ENCODE measurements around the gene OR2B2. TPM values are rescaled to one million over a fixed set of nuclear protein-coding genes. Genes with fewer than 3 reads are reported as not detected.
"Not testable (repeated sequence)": the region's sequence is repeated elsewhere in the genome, so short reads cannot be mapped to it uniquely, and the experiment has no call there.

Gene OR2B2
- total RNA-seq, 2 donors from 2014 or later: not detected

GRCh38 chr6:27902335-27903314, 9.6 kb downstream of the OR2B2 start:
- H3K4me1 ChIP-seq: no peaks in the 10 kb centered on the region
- H3K27me3 ChIP-seq: no peaks in the 10 kb centered on the region
- peak; percentile 92 for DNase-seq
- H3K27ac ChIP-seq: peak overlapping the region; percentile 28
- no peaks in the 10 kb centered on the region for H3K9me3 ChIP-seq
- intact Hi-C loops (cut with DNase I): loop anchor here (10.0 kb wide), 2 partner anchors 218 to 452 kb away; no protein-coding TSS in a partner anchor
- H3K36me3 ChIP-seq: no peaks in the 10 kb centered on the region
- peak overlapping the region; percentile 52 to 53 for H3K9ac ChIP-seq (ENCODE audit: low read depth in 2 of 2, low read length in 2 of 2)
- H3K4me3 ChIP-seq: peak overlapping the region; percentile 55
- no peak for TF ChIP-seq CTCF (IDR thresholded peaks at IDR 0.05)

- H3K4me3 ChIP-seq: no peak overlapping the region
- no peaks in the 10 kb centered on the region for H3K4me1 ChIP-seq
- intact Hi-C loops (cut with DNase I): loop anchor here (10.0 kb wide), 2 partner anchors 217 to 453 kb away; no protein-coding TSS in a partner anchor
- no peaks in the 10 kb centered on the region for H3K27me3 ChIP-seq
- no peak overlapping the region for H3K9ac ChIP-seq (ENCODE audit: low read depth in 2 of 2, low read length in 2 of 2)
- DNase-seq: no peak
- H3K27ac ChIP-seq: no peak overlapping the region
- TF ChIP-seq CTCF (IDR thresholded peaks at IDR 0.05): no peak
- no peaks in the 10 kb centered on the region for H3K36me3 ChIP-seq
- H3K9me3 ChIP-seq: no peaks in the 10 kb centered on the region
These were observed 10.4 kb downstream of the OR2B2 start for GRCh38 chr6:27901801-27902200.

- H3K4me1 ChIP-seq; H3K9me3 ChIP-seq; H3K4me3 ChIP-seq; H3K9ac ChIP-seq (ENCODE audit: low read depth in 2 of 2, low read length in 2 of 2); H3K36me3 ChIP-seq; H3K27me3 ChIP-seq; H3K27ac ChIP-seq; DNase-seq: not testable (repeated sequence)
- intact Hi-C loops (cut with DNase I): loop anchor here (10.0 kb wide), 2 partner anchors 215 to 455 kb away; no protein-coding TSS in a partner anchor
These were observed 12.0 kb downstream of the OR2B2 start for GRCh38 chr6:27900197-27900596.

- intact Hi-C loops (cut with DNase I): loop anchor here (5.0 to 10.0 kb wide), 3 partner anchors 102 to 385 kb away; no protein-coding TSS in a partner anchor
- H3K9ac ChIP-seq (ENCODE audit: low read depth in 2 of 2, low read length in 2 of 2): no peak overlapping the region
- H3K27ac ChIP-seq: no peak overlapping the region
- no peak for TF ChIP-seq CTCF (IDR thresholded peaks at IDR 0.05)
- no peaks in the 10 kb centered on the region for H3K9me3 ChIP-seq
- DNase-seq: no peak
- H3K36me3 ChIP-seq: no peaks in the 10 kb centered on the region
- no peak overlapping the region for H3K4me3 ChIP-seq
- no peaks in the 10 kb centered on the region for H3K4me1 ChIP-seq
- no peaks in the 10 kb centered on the region for H3K27me3 ChIP-seq
These were observed 12.7 kb downstream of the OR2B2 start for GRCh38 chr6:27899543-27899942.

GRCh38 chr6:27897580-27898206, 14.5 kb downstream of the OR2B2 start:
- Histone ChIP-seq H3K4me3 (no peak overlapping the region), H3K27me3 (no peaks in the 10 kb centered on the region), H3K27ac (no peak overlapping the region), H3K36me3 (no peaks in the 10 kb centered on the region), H3K4me1 (no peaks in the 10 kb centered on the region), H3K9me3 (no peaks in the 10 kb centered on the region), H3K9ac (ENCODE audit: low read depth in 2 of 2, low read length in 2 of 2) (no peak overlapping the region)
- intact Hi-C loops (cut with DNase I): loop anchor here (5.0 to 10.0 kb wide), 3 partner anchors 100 to 383 kb away; no protein-coding TSS in a partner anchor
- DNase-seq: no peak
- TF ChIP-seq CTCF (IDR thresholded peaks at IDR 0.05): no peak
